GM21390 (cell line): Measurements from ENCODE around the gene EN1.

Experiments
- ATAC-seq: cut with Tn5 transposase; IDR thresholded peaks from one replicate; pipeline ENCODE4 v1.9.1; 2021; ENCODE audit not compliant: unreplicated experiment

Gene EN1

DNA sequence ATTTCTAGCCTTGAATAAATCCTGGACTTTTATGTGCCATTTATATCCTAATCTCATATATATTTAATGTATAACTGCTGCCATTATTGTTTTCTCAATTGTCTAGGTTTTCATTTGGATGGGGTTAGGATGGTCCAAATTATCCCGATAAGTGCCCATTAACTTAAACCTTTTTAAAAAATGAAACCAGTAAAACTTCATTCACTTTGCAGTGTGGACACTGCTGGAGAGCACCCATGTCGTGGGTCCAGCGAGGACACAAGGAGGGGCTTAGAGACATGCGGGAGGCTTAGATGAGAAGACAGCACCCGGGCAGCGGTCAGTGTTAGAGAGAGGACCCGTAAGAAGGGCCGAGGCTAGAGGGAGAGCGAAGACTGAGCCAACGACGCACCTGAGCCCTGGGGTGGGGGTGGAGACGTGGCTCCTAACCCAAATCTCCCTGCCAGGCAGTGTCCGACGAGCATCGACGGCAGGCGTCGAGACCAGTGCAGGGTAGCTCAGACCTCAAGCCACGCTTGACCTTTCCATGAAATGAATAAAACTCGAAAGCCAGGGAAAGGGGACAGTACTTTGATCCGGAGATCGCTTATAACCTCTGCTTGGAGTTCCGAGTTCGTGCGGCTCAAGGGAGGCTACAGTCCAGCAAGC lies 9.0 kb upstream of the EN1 start:
- no peak for ATAC-seq

DNA sequence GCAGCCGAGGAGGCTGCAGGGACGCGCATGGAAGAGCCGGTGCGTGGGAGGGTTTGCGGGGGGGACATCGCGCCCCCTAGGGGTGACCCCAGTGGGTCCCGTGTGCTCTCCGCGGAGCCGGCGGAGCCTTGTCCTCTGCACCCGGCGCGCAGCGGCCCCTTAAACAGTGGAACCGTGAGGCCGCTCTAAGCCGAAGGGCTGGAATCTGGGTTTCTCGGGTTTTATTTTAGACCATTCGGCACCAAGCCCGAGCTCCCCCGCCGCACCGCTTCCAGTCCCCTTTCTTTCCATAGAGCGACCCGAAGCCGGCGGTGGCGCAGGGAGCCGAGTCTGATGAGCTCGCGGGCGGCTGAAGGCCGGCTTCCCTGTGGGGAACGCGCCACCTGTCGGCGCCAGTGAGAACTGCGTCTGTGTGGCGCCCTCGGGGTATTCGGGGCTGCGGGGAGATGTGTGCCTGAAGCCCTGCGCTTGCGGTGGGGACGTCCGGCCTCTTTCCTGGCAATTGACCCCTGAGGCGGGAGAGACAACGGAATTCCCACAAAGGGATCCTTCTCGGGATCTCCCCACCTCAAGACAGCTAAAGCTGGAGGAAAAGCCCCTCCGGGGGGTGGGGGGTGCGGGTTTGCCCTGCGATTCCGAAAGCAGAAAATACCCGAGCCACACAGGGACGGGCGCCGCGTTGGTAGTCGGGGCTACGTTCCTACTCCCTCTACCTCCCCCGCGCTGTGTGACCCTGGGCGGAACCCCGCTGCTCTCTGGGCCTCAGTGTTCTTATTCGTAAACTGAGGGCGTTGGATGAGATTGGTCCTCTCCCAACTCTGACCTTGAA lies 8.2 kb upstream of the EN1 start:
- ATAC-seq = peak; percentile 86

DNA sequence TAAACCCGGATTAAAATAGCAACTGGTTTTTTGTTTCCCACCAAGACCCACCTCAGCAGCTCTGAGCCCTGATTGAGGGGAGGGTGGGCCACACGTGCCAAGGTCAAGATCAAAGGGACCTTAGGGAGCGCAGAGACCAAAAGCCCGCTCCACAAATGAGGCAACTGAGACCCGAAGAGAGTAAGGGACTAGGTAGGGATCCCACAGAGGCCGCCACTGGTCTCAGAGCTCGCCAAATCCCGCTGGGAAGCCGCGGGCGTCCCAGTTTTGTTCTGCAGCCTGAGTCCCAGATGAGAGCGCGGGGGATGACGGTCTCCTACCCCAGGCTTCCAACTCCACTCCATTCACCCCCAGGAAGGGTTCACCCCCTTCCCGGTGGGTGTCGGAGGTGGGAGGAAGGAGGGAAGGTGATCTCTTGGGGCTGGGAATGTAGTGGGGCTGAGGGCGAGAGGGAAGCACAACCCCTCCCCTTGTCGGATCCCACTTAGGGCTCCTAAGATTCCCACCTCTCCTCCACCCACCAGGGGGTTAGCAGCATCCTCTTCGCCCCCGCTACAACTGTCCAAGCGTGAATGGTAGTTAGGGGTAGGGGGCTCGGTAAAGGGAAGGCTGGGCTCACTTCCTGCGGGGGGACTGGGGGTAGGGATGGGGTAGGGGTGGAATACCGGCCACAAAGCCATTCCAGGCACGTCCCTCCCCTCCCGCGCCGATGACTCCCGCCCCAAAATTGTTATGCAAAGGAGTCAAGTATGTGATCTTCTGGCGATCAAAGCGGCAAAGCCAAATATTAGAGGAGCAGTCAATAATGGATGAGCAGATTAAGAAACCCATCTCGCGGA lies 7.3 kb upstream of the EN1 start:
- ATAC-seq = no peak

DNA sequence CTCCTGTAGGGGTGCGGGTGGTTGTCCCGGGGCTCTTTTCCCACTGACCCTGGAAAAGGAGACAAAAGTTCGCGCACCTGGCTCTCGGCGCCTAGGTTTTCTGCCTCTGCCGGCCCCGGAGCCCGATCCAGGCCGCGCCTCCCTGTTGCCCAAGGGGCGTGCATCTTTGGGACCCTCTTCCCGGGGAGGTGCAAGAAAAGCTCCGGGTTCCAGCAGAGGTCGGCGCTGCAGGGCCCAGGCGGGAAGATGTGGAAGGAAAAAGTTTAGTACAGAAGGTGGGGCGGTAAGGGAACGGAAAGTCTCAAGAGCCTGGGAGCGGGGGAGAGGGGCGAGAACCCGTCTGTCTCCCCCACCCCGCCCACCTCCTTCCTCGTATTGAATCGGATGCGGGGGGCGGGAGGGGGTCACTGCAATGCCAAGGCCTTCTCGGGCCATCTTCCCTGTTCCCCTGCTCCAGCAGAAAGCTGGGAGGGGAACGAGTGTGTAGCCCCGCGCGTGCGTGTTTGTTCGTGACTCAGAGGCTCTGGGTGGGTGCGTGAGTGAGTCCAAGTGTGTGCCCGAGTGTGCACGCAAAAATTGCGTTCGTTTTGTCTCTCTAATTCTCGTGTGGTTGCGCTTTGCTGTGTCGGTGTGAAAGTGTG lies 6.3 kb upstream of the EN1 start:
- no peak for ATAC-seq

DNA sequence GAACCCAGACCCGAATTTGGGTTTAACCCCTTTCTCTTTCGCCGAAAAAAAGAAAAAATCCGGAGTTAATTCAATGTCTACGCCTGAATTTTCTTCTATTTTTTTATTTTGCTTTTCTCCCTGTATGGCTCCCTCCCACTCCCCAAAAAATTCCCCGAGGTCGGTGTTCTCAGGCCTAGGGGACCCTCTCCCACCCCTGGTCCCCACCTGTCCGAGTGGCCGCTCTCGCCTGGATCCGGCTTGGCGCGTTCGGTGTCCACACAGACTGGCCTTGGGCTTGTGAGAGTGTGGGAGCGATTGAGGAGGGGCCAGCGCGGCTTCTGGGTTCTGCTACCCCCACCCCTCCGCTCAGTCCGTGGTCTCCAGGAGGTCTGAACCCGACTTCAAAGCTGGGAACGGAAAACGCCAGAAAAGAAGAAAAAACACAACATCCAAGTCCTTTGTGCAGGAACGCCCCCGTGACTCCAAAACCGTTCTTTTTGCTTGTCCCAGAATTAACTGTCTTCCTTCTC lies 5.7 kb upstream of the EN1 start:
- no peak for ATAC-seq

DNA sequence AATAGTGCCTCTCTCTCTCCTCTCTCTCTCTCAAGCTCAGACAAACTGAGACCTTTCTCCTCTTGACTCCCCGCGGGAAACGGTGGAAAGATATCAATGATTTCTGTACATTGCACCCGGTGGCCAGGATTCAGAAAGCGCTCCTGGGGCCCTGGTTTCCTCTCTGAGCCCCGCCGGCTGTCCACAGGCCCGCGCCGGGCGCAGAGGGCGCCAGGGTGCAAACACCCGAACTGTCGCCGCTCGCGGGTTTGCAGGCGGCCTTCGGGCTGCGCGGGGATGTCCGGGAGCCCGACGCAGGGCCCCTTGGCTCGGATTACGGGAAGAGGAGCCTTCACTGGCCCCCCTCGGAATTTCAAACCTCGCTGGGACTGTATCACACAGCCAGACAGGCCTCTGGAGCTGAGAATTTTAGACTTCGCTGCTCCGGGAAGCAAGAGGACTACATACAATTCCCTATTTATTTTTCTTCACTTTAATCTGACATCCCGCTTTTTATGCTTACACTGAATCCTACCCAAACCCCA lies 5.2 kb upstream of the EN1 start:
- ATAC-seq = no peak

DNA sequence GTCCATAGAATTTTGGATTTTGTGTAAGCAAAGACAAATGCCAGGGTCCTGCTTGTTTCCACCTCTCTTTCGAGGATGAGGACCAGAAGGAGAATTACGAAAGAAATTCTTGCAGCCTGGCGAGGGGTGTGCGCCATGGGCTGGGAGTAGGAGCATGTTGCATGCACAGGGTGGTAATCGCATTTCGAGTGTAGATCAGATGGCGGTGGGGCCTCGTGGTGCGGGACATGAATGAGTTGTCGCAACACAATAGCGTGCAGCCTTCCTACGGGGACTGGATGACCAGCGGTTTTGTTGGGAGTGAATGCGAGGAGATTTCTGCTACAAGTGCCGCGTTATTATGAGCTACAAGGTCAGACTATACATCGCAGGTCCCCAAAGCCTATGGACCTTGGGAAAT lies 4.2 kb upstream of the EN1 start:
- ATAC-seq = no peak

DNA sequence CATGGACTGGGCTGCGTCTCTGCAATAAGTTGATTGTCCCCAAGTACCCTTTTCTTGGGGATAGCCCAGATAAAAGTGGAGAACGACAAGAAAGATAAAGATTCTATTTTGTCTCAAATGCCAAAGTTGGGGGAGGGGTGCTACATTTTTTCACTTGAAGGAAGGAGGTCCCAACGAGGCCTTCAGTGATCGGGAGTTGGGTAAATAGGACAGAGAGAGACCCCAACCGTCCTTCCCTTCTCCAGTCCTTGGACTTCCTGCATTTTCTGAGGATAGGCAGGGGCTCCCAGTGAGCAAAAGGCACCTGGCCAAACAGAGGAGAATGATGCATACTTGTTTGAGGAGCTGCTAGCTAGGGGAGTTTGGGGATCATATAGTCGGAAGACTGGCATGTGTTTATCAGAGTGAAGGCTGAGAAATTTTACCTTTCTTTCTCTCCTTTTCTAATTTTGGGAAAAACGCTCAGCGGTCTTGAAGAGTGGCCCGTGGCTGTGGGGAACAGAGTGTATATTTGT lies 3.5 kb upstream of the EN1 start:
- ATAC-seq = no peak

DNA sequence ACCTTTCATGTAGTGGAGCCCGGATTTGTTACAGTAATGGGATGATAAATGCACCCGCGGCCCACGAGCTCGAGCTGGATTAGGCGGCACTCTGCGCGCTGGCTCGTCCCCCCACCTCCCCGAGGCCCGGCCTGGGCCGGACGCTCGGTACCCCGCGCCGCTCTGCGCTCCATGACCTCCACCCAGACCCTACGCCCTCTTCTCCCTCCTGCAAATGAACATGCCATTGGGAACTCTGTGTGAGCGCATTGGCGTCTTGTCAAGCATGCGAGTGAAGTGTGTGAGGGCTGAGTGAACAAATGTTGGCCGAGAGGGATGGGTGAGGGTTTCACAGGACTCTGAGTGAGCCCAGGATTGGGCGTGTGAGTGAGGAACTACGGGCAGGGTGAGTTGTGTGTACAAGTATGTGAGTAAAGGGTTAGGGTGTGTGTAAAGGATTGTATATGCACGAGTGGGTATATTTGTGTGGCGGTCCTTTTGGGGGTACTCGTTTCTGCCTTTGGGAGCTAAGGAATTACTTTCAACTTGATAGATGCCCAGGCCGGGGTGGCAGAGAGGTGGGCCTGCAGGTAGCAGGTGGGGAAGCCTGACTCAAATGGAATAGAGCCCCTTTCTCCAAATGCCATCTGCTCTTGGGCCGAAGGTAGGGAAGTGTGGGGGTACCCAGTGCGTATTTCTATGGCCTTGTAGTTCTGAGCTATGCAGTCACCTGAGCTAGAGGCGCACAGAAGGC lies 2.9 kb upstream of the EN1 start:
- ATAC-seq = no peak

DNA sequence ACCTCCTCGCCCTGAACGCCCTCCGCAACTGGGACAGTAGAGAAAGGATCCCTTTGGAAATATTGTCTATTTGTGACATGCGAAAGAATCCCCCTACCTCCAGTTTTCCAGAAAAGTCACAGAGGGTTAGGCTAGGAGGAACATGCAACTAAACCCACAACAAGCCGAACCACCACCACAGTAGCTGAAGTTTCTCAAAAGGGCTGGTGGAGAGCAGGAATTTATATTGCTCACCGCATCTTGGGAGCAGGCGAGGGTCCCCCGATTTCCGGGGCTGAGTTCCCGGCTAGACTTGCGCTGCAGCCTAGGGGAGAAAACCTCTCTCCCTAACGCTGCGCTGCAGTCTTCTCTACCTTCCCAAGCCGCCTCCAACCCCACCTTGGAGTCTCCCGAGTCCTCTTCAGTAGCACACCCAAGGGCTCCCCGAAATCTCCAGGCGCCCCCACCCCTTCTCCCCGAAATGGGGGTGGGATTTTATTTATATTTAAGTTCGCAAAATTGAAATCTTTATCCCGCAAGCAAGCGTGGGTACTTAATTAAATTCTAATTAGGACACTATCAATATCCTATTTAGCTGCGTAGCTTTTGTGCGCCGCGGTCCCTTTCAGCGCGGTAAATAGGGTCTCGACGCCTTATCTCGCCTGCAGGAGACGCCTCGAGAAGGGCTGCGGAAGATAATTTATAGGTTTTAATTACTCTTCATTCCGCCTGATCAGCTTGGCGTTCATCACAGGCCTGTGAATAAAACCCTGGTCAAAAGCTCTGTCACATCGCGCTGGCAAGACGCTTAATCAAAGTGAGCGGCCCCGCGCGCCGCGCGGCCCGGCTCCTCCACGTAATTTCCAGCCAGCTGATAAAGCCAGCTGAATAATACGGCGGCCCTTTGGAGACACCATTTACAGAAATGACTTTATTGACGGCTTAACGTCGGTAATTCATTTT lies 2.0 kb upstream of the EN1 start:
- ATAC-seq = no peak

DNA sequence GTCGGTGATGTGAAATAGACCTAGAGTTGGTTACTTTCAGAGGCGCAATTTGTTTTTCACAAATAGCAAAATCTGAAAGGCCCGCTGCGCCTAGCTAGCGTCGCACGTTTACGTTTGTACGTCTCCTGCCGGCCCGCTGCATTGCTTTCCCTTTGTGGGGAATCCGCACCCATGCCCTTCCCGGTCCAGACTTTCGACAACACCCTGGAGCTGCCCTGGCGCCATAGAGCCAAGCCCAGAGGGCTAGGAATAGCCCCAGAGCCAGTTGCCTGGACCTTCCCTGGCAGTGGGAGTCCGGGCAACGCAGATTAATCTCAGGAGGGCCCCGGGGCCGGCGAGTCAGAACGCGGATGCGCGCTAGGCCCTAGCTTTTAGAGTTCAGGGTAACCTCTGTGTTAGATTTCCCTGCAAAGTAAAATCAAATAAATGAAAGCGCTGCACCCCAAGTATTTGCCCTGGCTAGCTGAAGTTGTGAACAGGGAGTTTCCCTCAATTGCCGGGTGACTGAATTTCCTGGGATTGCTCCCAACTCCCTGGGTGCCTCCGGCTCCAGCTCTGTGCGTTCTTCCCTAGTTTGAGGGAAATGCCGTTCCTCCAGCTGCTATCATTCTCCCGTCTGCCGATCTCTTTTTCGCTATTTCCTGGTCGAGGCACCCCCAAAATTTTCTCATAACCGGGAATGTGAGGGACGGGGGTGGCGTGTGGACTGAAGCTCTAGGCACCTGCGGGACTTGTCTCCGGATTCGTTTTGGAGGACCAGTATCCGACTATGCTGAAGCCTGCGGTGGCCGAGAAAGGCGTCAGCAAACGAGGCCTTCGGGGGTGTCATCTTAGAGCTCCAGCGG lies 1.2 kb upstream of the EN1 start:
- no peak for ATAC-seq

DNA sequence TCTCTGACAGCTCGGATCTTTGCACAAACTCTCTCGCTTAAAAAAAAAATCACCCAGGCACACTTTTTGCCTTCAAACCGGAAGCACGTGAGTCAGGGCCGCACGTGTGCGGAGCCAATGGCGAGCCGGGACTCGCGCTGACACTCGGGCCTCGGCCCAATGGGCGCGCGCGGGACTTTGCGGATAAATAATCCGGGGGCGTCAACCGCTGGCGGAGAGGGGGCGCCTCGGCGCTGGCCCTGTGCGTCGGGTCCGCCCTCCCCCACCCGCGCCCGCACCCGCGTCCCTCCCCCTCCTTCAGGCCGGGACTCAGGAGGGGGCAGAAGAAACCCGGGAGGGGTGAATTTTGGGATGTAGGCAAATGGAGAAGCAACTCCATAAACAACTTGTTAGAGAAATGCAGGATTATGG lies 319 bp upstream of the EN1 start:
- no peak for ATAC-seq

DNA sequence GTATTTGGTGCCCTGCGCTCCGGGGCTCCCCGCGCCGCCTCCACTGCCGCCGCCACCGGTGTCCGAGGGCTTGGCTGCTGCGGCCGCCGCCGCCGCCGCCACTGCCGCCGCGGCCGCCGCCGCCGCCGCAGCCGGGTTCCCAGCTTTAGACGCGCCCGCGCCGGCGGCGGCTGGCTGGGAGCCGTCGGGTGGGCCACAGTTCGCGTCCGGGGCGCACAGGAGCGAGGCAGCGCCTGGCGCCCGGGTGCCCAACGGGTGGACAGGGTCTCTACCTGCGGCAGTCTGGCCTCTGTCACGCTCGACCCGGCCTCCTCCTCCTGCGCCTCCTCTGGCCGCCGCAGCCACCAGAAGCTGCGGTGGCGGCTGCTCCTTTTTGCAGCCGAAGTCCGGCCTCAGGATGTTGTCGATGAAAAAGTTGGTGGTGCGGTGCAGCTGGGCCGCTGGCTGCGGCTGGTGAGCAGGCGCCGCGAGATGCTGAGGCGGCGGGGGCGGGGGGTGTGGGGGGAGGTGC lies 951 bp downstream of the EN1 start:
- ATAC-seq = no peak

DNA sequence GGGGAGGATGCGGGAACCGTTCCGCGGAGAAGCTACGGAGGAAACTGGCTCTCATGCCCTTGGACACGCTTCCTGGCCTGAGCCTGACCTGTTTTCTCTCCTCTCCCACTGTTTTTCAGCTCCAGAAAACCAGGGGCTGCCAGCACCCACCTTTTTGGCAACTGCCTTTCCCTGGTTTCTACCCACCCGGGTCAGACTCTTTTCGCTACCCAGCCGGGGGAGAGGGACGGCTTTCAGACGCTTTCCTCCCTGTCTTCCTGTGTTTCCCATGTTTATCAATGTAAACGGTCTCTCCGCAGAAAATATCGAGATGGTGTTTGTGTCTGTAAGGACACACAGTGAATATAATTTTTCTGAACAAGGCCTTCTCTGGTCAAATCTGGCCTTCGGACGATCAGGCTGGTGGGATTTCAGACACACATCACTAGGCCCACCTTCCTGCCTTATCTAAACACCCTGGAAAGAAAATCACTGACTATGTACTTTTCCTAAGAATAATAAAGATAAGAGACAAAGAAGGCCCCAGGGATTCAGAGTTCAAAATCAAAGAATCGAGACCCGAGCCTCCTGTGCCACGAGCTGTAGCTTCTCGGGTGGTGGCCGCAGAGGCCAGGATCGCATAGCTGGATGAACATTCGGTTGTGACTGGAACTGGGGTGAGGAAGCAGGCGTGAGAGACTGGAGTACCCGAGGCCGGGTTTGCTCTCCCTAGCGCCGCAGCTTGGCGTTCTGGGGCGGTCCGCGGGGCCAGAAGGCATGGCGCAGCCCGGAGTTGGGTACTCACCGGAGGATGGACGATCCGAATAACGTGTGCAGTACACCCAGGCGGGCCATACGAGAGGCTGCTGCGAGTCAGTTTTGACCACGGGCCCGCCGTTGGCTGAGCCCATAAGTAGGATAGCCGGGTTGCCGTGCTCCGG lies 1.7 kb downstream of the EN1 start:
- ATAC-seq = no peak

DNA sequence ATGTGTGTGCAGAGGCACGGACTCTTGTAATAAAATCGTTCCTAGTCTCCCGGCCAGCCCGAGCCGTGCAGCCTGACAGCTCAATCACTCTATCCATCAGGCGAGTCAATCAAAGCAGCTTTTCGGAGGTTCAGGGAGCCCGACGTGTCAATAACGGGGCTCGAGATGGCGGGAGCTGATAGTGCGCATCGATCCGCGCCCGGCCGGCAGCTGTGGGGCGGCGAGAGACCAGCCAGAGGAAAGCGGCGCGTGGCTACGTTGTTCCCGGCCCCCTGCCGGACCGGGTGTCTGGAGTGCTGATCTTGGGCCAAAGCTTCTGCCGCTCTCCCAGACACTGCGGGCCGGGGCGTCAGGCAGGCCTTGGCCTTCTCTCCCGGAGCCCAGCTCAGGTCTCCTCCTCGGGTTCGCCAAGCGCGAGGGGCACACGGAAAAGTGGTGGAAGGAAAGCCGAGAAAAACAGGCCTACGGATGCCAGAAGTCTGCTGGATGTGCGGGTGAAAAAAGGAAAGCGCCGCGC lies 2.4 kb downstream of the EN1 start:
- no peak for ATAC-seq

DNA sequence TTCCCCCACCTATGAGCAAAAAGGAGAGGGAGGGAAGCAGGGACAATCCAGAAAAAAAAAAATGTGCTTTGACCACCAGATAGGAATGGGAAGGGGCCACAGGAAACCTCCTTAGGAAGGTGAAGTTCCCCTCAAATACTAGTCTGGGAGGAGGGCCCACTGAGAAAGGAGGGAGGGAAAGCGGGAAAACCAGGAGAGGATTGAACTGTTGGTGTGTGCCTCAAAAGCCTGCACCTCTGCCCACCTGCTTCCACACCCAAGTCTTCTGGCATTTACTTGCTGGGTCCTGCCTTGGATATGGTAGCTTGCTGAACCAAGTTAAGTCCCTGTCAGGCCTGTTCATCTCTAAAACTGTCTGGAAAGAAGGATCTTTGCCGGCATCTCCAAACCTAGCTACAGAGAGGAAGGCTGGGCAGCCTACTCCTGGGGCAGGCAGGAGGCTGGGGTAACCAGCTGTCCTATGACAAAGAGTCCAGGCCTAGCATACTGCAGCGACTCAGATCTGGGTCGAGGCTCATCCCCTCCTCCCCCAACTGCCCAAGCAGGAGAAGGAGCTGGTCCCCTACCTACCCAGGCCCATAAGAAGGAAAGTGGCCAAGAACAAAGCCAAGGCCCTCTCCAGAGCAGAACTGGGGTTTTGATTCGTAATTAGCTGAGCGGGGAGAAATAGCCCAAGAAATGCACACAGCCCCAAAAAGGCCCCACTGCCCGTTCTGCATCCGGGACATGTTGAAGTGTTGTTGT lies 3.0 kb downstream of the EN1 start:
- ATAC-seq = no peak
